Measurements from ENCODE around the gene FOXK2. TPM values are rescaled to one million over a fixed set of nuclear protein-coding genes. Genes with fewer than 3 reads are reported as not detected.

Gene FOXK2
- total RNA-seq, 4 donors from 2014 or later, result 27.0 to 51.6 (median 45.3) TPM

GRCh38 chr17:82490512-82491195, 28.9 kb upstream of the FOXK2 start:
- 88% methylated on average over 13 of the region's 25 CpGs for WGBS
- Histone ChIP-seq H3K9me3 (no peaks in the 10 kb centered on the region), H3K4me1 (peaks cover 27 to 45% (median 41%) of the 10 kb centered on the region in 4 donors), H3K4me3 (no peak overlapping the region), H3K27ac (replicated peaks in 1 of 4) (no peak overlapping the region), H3K27me3 (no peaks in the 10 kb centered on the region), H3K36me3 (peaks cover 19 to 37% (median 30%) of the 10 kb centered on the region in 4 donors)
- DNase-seq (ENCODE audit: extremely low spot score), result no peak
- intact Hi-C loops (cut with DNase I), result loop anchor here (5.0 kb wide), 1 partner anchor 37 kb away; no protein-coding TSS in a partner anchor
- TF ChIP-seq POLR2A (IDR thresholded peaks at IDR 0.05; ENCODE audit: low read depth), result no peak
- TF ChIP-seq CTCF (IDR thresholded peaks at IDR 0.05), result no peak
- no peak for TF ChIP-seq POLR2AphosphoS5 (IDR thresholded peaks at IDR 0.05)
- no peak for TF ChIP-seq EP300 (IDR thresholded peaks at IDR 0.05)

GRCh38 chr17:82491196-82491530, 28.4 kb upstream of the FOXK2 start:
- no peak for DNase-seq (ENCODE audit: extremely low spot score)
- intact Hi-C loops (cut with DNase I), result loop anchor here (5.0 kb wide), 1 partner anchor 36 kb away; no protein-coding TSS in a partner anchor
- 97% methylated on average over 10 of the region's 10 CpGs for WGBS
- Histone ChIP-seq H3K4me3 (no peak overlapping the region), H3K4me1 (peaks cover 27 to 50% (median 45%) of the 10 kb centered on the region in 4 donors), H3K27me3 (no peaks in the 10 kb centered on the region), H3K9me3 (no peaks in the 10 kb centered on the region), H3K27ac (replicated peaks in 1 of 4) (no peak overlapping the region), H3K36me3 (peaks cover 14 to 32% (median 25%) of the 10 kb centered on the region in 4 donors)
- no peak for TF ChIP-seq POLR2A (IDR thresholded peaks at IDR 0.05; ENCODE audit: low read depth)
- no peak for TF ChIP-seq CTCF (IDR thresholded peaks at IDR 0.05)
- TF ChIP-seq POLR2AphosphoS5 (IDR thresholded peaks at IDR 0.05), result no peak
- no peak for TF ChIP-seq EP300 (IDR thresholded peaks at IDR 0.05)

- Histone ChIP-seq H3K9me3 (no peaks in the 10 kb centered on the region), H3K4me1 (peaks cover 29 to 54% (median 48%) of the 10 kb centered on the region in 4 donors), H3K4me3 (no peak overlapping the region), H3K27ac (replicated peaks in 1 of 4) (no peak overlapping the region), H3K27me3 (no peaks in the 10 kb centered on the region), H3K36me3 (peaks cover 11 to 28% (median 21%) of the 10 kb centered on the region in 4 donors)
- TF ChIP-seq POLR2A (IDR thresholded peaks at IDR 0.05; ENCODE audit: low read depth), result no peak
- no peak for TF ChIP-seq CTCF (IDR thresholded peaks at IDR 0.05)
- no peak for TF ChIP-seq EP300 (IDR thresholded peaks at IDR 0.05)
- no peak for TF ChIP-seq POLR2AphosphoS5 (IDR thresholded peaks at IDR 0.05)
- intact Hi-C loops (cut with DNase I), result loop anchor here (5.0 kb wide), 1 partner anchor 36 kb away; no protein-coding TSS in a partner anchor
- WGBS, result 96% methylated on average over 5 of the region's 15 CpGs
- DNase-seq (ENCODE audit: extremely low spot score), result no peak
These were observed 28.0 kb upstream of the FOXK2 start for GRCh38 chr17:82491533-82491932.

- H3K4me3 ChIP-seq, result no peak overlapping the region
- H3K4me1 ChIP-seq, result peaks cover 34 to 59% (median 54%) of the 10 kb centered on the region in 4 donors
- DNase-seq (ENCODE audit: extremely low spot score), result no peak
- H3K9me3 ChIP-seq, result no peaks in the 10 kb centered on the region
- 59% methylated on average over 11 of the region's 13 CpGs for WGBS
- intact Hi-C loops (cut with DNase I), result loop anchor here (5.0 kb wide), 1 partner anchor 35 kb away; no protein-coding TSS in a partner anchor
- H3K36me3 ChIP-seq, result peaks cover 4 to 16% (median 9%) of the 10 kb centered on the region in 4 donors
- H3K27me3 ChIP-seq, result no peaks in the 10 kb centered on the region
- TF ChIP-seq EP300 (IDR thresholded peaks at IDR 0.05), result no peak
- TF ChIP-seq CTCF (IDR thresholded peaks at IDR 0.05), result no peak
- TF ChIP-seq POLR2A (IDR thresholded peaks at IDR 0.05; ENCODE audit: low read depth), result no peak
- no peak for TF ChIP-seq POLR2AphosphoS5 (IDR thresholded peaks at IDR 0.05)
- peak overlapping the region; percentile 41 to 95 (median 90) for H3K27ac ChIP-seq (replicated peaks in 1 of 4)
These were observed 26.8 kb upstream of the FOXK2 start for GRCh38 chr17:82492643-82493225.

Data from esophagus muscularis mucosa (tissue), 4 donors.